ENCODE data around the gene GADD45B. TPM values are rescaled to one million over a fixed set of nuclear protein-coding genes. Genes with fewer than 3 reads are reported as not detected.

Gene GADD45B
- total RNA-seq, 1 experiment from 2014 or later: 37.9 TPM

DNA sequence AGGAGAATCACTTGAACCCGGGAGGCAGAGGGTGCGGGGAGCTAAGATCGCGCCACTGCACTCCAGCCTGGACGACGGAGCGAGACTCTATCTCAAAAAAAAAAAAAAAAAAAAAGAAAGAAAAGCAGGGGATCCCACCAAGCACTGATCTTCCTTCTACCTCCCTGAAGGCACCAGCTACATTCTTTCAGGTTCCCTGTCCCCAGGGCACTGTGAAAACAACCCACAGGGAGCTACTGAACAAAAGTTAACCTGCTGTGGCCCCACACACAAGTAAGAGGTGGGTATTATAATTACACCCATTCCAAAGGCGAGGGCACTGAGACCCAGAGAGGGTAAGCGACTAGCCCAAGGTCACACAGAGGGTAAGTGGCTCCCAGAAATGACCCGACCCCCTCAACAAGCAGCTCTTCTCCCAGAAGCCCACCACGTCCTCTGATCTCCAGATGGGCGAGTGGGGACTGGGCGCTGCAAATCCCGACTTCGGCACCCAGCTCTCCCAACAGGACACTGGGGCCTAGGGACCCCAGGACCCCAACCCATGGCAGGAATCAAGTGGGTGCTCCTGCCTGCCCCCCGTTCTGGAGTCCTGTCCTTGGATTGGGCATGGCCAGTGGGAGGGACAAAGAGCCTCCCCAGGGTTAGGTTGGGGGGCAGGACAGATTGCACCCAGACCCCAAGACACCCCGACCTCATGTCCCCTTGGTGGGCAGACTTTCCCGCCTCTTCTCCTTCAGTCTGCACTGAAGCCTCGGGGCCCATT is 21.5 kb upstream of the GADD45B start:
- ChIA-PET POLR2A (interaction anchor here (0.7 to 1.6 kb wide), 2 partner anchors 22 to 164 kb away, joined by 4 to 6 read pairs; partner anchors contain the start of gene GADD45B), CTCF (interaction anchor here (0.7 kb wide), 1 partner anchor 9 kb away, joined by 3 read pairs; no protein-coding TSS in a partner anchor), RAD21 (ENCODE audit: low non-redundant PET in 1 of 2, low total read pairs in 2 of 2, uncharacterized antibody in 2 of 2, unreplicated experiment in 2 of 2) (no interaction called here)
- DNase-seq (ENCODE audit: low read depth, low spot score): no peak
- intact Hi-C loops (cut with micrococcal nuclease): no loop called here
- Histone ChIP-seq H2AFZ (ENCODE audit: low read depth, low read length, poor library complexity, severe bottlenecking) (no peak overlapping the region), H4K20me1 (ENCODE audit: insufficient read depth) (peaks cover 9% of the 10 kb centered on the region; the same call in 1 of the 2 replicates), H3K9ac (ENCODE audit: low read length) (peak overlapping the region; percentile 100; the same call in 1 of the 2 replicates), H3K4me3 (replicated peaks in 1 of 2; ENCODE audit: low read depth in 1 of 2, low read length in 2 of 2) (no peak overlapping the region), H3K79me2 (ENCODE audit: insufficient read depth, low read length) (peaks cover 76% of the 10 kb centered on the region), H3K4me2 (ENCODE audit: low read length) (peak overlapping the region; percentile 96; the same call in 1 of the 2 replicates), H3K4me1 (ENCODE audit: control insufficient read depth in 1 of 2, insufficient read depth in 2 of 2, low read length in 2 of 2) (peaks cover 0 to 24% of the 10 kb centered on the region in 2 experiments; a peak in 3 of 4 replicates), H3K36me3 (ENCODE audit: control insufficient read depth in 1 of 2, insufficient read depth in 2 of 2, low read length in 2 of 2) (peaks cover 0 to 14% of the 10 kb centered on the region in 2 experiments), H3K27ac (ENCODE audit: low read depth, low read length) (peak overlapping the region; percentile 96; the same call in 1 of the 2 replicates), H3K9me3 (ENCODE audit: control insufficient read depth in 1 of 2, insufficient read depth in 1 of 2, low read depth in 1 of 2, low read length in 2 of 2) (no peaks in the 10 kb centered on the region), H3K9me2 (ENCODE audit: insufficient read depth) (no peaks in the 10 kb centered on the region), H3K27me3 (ENCODE audit: insufficient read depth, low read length) (no peaks in the 10 kb centered on the region)
- ATAC-seq: no peak
- TF ChIP-seq POLR2A (IDR thresholded peaks at IDR 0.05; ENCODE audit: borderline replicate concordance, extremely low read depth, insufficient read depth, insufficient read length) (no peak), CBX3 (IDR thresholded peaks at IDR 0.05; ENCODE audit: low read depth) (no peak), SIN3A (IDR thresholded peaks at IDR 0.05; ENCODE audit: low read depth) (no peak), EGR1 (IDR thresholded peaks at IDR 0.05; ENCODE audit: low read depth) (no peak)
- TF ChIP-seq, protein P1, sequence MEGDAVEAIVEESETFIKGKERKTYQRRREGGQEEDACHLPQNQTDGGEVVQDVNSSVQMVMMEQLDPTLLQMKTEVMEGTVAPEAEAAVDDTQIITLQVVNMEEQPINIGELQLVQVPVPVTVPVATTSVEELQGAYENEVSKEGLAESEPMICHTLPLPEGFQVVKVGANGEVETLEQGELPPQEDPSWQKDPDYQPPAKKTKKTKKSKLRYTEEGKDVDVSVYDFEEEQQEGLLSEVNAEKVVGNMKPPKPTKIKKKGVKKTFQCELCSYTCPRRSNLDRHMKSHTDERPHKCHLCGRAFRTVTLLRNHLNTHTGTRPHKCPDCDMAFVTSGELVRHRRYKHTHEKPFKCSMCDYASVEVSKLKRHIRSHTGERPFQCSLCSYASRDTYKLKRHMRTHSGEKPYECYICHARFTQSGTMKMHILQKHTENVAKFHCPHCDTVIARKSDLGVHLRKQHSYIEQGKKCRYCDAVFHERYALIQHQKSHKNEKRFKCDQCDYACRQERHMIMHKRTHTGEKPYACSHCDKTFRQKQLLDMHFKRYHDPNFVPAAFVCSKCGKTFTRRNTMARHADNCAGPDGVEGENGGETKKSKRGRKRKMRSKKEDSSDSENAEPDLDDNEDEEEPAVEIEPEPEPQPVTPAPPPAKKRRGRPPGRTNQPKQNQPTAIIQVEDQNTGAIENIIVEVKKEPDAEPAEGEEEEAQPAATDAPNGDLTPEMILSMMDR (IDR thresholded peaks at IDR 0.05 in 2 of 3, conservative IDR thresholded peaks at IDR 0.05 in 1 of 3; ENCODE audit: borderline replicate concordance in 1 of 3, insufficient read depth in 1 of 3, low read depth in 2 of 3, low read length in 2 of 3): no peak
- TF ChIP-seq, protein P2, sequence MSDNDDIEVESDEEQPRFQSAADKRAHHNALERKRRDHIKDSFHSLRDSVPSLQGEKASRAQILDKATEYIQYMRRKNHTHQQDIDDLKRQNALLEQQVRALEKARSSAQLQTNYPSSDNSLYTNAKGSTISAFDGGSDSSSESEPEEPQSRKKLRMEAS (IDR thresholded peaks at IDR 0.05): no peak
- BruUV-seq (replicated peaks): no TSS peak

Data from HCT116 (cell line).